HG02970 (cell line): ENCODE data around the gene AMZ1.
"Not testable (repeated sequence)": the region's sequence is repeated elsewhere in the genome, so short reads cannot be mapped to it uniquely, and the experiment has no call there.

Experiments
- ATAC-seq: cut with Tn5 transposase; IDR thresholded peaks from one replicate; pipeline ENCODE4 v1.9.1; 2021; ENCODE audit warnings: mild to moderate bottlenecking, moderate library complexity, moderate number of reproducible peaks; ENCODE audit not compliant: unreplicated experiment, low FRiP score

AMZ1 gene

GRCh38 chr7:2724453-2725177 lies 36.6 kb downstream of the AMZ1 start:
- no peak for ATAC-seq

- ATAC-seq: no peak
Measured at GRCh38 chr7:2725178-2726105, 37.4 kb downstream of the AMZ1 start.

GRCh38 chr7:2726316-2727018 lies 38.5 kb downstream of the AMZ1 start:
- ATAC-seq: no peak

GRCh38 chr7:2727206-2727605 lies 39.2 kb downstream of the AMZ1 start:
- ATAC-seq: not testable (repeated sequence)

GRCh38 chr7:2728316-2729030 lies 40.5 kb downstream of the AMZ1 start:
- ATAC-seq: no peak

GRCh38 chr7:2729031-2729892 lies 41.3 kb downstream of the AMZ1 start:
- ATAC-seq: no peak

GRCh38 chr7:2729893-2730716 lies 42.1 kb downstream of the AMZ1 start:
- ATAC-seq: no peak

- ATAC-seq: no peak
Measured at GRCh38 chr7:2730846-2731770, 43.1 kb downstream of the AMZ1 start.

- ATAC-seq: no peak
Measured at GRCh38 chr7:2732388-2732787, 44.4 kb downstream of the AMZ1 start.

GRCh38 chr7:2732959-2733584 lies 45.1 kb downstream of the AMZ1 start:
- ATAC-seq: no peak

- no peak for ATAC-seq
Measured at GRCh38 chr7:2734084-2734686, 46.2 kb downstream of the AMZ1 start.

- ATAC-seq: no peak
Measured at GRCh38 chr7:2734751-2735571, 47.0 kb downstream of the AMZ1 start.

GRCh38 chr7:2735744-2736143 lies 47.7 kb downstream of the AMZ1 start:
- no peak for ATAC-seq

- ATAC-seq: no peak
Measured at GRCh38 chr7:2736411-2736914, 48.5 kb downstream of the AMZ1 start.

- not testable (repeated sequence) for ATAC-seq
Measured at GRCh38 chr7:2737005-2737743, 49.2 kb downstream of the AMZ1 start.
